Activated naive CD8-positive, alpha-beta T cell (primary cell): ENCODE measurements around the gene SLC22A17.
"Not testable (repeated sequence)": the region's sequence is repeated elsewhere in the genome, so short reads cannot be mapped to it uniquely, and the experiment has no call there.

Source experiments
- H3K27ac Mint-ChIP-seq: one replicate; pipeline ENCODE4 v1.8.0; 2021; ENCODE audit warnings: mixed read lengths
- H3K27me3 Mint-ChIP-seq: one replicate; pipeline ENCODE4 v1.8.0; 2021; ENCODE audit warnings: mixed read lengths
- H3K36me3 Mint-ChIP-seq: one replicate; pipeline ENCODE4 v1.8.0; 2021; ENCODE audit warnings: mixed read lengths
- H3K4me1 Mint-ChIP-seq: one replicate; pipeline ENCODE4 v1.8.0; 2021; ENCODE audit warnings: low read depth, mixed read lengths
- H3K4me3 Mint-ChIP-seq: one replicate; pipeline ENCODE4 v1.8.0; 2021; ENCODE audit warnings: mild to moderate bottlenecking, mixed read lengths
- H3K9me3 Mint-ChIP-seq: one replicate; pipeline ENCODE4 v1.8.0; 2021; ENCODE audit warnings: low read depth, mixed read lengths

Gene SLC22A17

GRCh38 chr14:23352506-23353432 lies at the start of gene SLC22A17:
Gene SLC22A17, minus strand, starts transcription at chr14:23352887.
- H3K27ac Mint-ChIP-seq: no peak within 1 kb of the TSS
- H3K27me3 Mint-ChIP-seq: peaks cover 8% of the 10 kb centered on the region
- H3K4me3 Mint-ChIP-seq: peak within 1 kb of the TSS; percentile 92

GRCh38 chr14:23401291-23401690 lies 48.6 kb upstream of the SLC22A17 start:
- Mint-ChIP-seq H3K9me3 (no peaks in the 10 kb centered on the region), H3K36me3 (no peaks in the 10 kb centered on the region), H3K4me1 (no peaks in the 10 kb centered on the region), H3K27me3 (peaks cover 2% of the 10 kb centered on the region), H3K27ac (no peak overlapping the region), H3K4me3 (no peak overlapping the region)

More at GRCh38 chr14:23352506-23353432, at the start of gene SLC22A17:
- peaks cover 10% of the 10 kb centered on the region for H3K4me1 Mint-ChIP-seq
- peaks cover 2% of the 10 kb centered on the region for H3K36me3 Mint-ChIP-seq
- H3K9me3 Mint-ChIP-seq: no peaks in the 10 kb centered on the region

- not testable (repeated sequence) for H3K27me3 Mint-ChIP-seq, H3K4me3 Mint-ChIP-seq, H3K9me3 Mint-ChIP-seq, H3K27ac Mint-ChIP-seq, H3K36me3 Mint-ChIP-seq, H3K4me1 Mint-ChIP-seq
Observed at GRCh38 chr14:23400496-23401149, 47.9 kb upstream of the SLC22A17 start.

- peaks cover 2% of the 10 kb centered on the region for H3K27me3 Mint-ChIP-seq
- H3K9me3 Mint-ChIP-seq: no peaks in the 10 kb centered on the region
- no peak overlapping the region for H3K27ac Mint-ChIP-seq
- no peaks in the 10 kb centered on the region for H3K36me3 Mint-ChIP-seq
- H3K4me1 Mint-ChIP-seq: no peaks in the 10 kb centered on the region
- H3K4me3 Mint-ChIP-seq: no peak overlapping the region
Observed at GRCh38 chr14:23399591-23399990, 46.9 kb upstream of the SLC22A17 start.

GRCh38 chr14:23399136-23399535 lies 46.4 kb upstream of the SLC22A17 start:
- Mint-ChIP-seq H3K36me3 (no peaks in the 10 kb centered on the region), H3K4me1 (no peaks in the 10 kb centered on the region), H3K27me3 (peaks cover 2% of the 10 kb centered on the region), H3K27ac (no peak overlapping the region), H3K9me3 (no peaks in the 10 kb centered on the region), H3K4me3 (no peak overlapping the region)

GRCh38 chr14:23398348-23398747 lies 45.7 kb upstream of the SLC22A17 start:
- Mint-ChIP-seq H3K9me3 (no peaks in the 10 kb centered on the region), H3K4me3 (no peak overlapping the region), H3K27ac (no peak overlapping the region)

GRCh38 chr14:23396781-23397407 lies 44.2 kb upstream of the SLC22A17 start:
- Mint-ChIP-seq H3K27ac (no peak overlapping the region), H3K9me3 (no peaks in the 10 kb centered on the region), H3K4me3 (no peak overlapping the region)

More at GRCh38 chr14:23398348-23398747, 45.7 kb upstream of the SLC22A17 start:
- Mint-ChIP-seq H3K4me1 (no peaks in the 10 kb centered on the region), H3K36me3 (no peaks in the 10 kb centered on the region), H3K27me3 (peaks cover 2% of the 10 kb centered on the region)

GRCh38 chr14:23396126-23396525 lies 43.4 kb upstream of the SLC22A17 start:
- no peaks in the 10 kb centered on the region for H3K36me3 Mint-ChIP-seq
- H3K27ac Mint-ChIP-seq: no peak overlapping the region

More at GRCh38 chr14:23396781-23397407, 44.2 kb upstream of the SLC22A17 start:
- H3K36me3 Mint-ChIP-seq: no peaks in the 10 kb centered on the region
- H3K4me1 Mint-ChIP-seq: no peaks in the 10 kb centered on the region
- H3K27me3 Mint-ChIP-seq: peaks cover 2% of the 10 kb centered on the region

GRCh38 chr14:23392613-23393012 lies 39.9 kb upstream of the SLC22A17 start:
- no peaks in the 10 kb centered on the region for H3K9me3 Mint-ChIP-seq
- no peak overlapping the region for H3K4me3 Mint-ChIP-seq
- no peaks in the 10 kb centered on the region for H3K27me3 Mint-ChIP-seq
- no peak overlapping the region for H3K27ac Mint-ChIP-seq
- H3K4me1 Mint-ChIP-seq: no peaks in the 10 kb centered on the region
- H3K36me3 Mint-ChIP-seq: no peaks in the 10 kb centered on the region

More at GRCh38 chr14:23396126-23396525, 43.4 kb upstream of the SLC22A17 start:
- peaks cover 2% of the 10 kb centered on the region for H3K27me3 Mint-ChIP-seq
- no peaks in the 10 kb centered on the region for H3K9me3 Mint-ChIP-seq
- H3K4me3 Mint-ChIP-seq: no peak overlapping the region
- no peaks in the 10 kb centered on the region for H3K4me1 Mint-ChIP-seq

GRCh38 chr14:23389871-23390270 lies 37.2 kb upstream of the SLC22A17 start:
- not testable (repeated sequence) for H3K36me3 Mint-ChIP-seq, H3K9me3 Mint-ChIP-seq, H3K27ac Mint-ChIP-seq, H3K27me3 Mint-ChIP-seq, H3K4me3 Mint-ChIP-seq, H3K4me1 Mint-ChIP-seq

- Mint-ChIP-seq H3K9me3 (no peaks in the 10 kb centered on the region), H3K27me3 (no peaks in the 10 kb centered on the region), H3K4me3 (no peak overlapping the region), H3K4me1 (no peaks in the 10 kb centered on the region), H3K36me3 (no peaks in the 10 kb centered on the region), H3K27ac (no peak overlapping the region)
Observed at GRCh38 chr14:23389396-23389795, 36.7 kb upstream of the SLC22A17 start.

- H3K27ac Mint-ChIP-seq: no peak overlapping the region
- no peaks in the 10 kb centered on the region for H3K4me1 Mint-ChIP-seq
- no peaks in the 10 kb centered on the region for H3K36me3 Mint-ChIP-seq
- H3K9me3 Mint-ChIP-seq: no peaks in the 10 kb centered on the region
- no peak overlapping the region for H3K4me3 Mint-ChIP-seq
- H3K27me3 Mint-ChIP-seq: no peaks in the 10 kb centered on the region
Observed at GRCh38 chr14:23388996-23389395, 36.3 kb upstream of the SLC22A17 start.

GRCh38 chr14:23387916-23388882 lies 35.5 kb upstream of the SLC22A17 start:
- Mint-ChIP-seq H3K27me3 (no peaks in the 10 kb centered on the region), H3K36me3 (no peaks in the 10 kb centered on the region), H3K9me3 (no peaks in the 10 kb centered on the region)

GRCh38 chr14:23386999-23387398 lies 34.3 kb upstream of the SLC22A17 start:
- Mint-ChIP-seq H3K9me3 (no peaks in the 10 kb centered on the region), H3K36me3 (no peaks in the 10 kb centered on the region), H3K4me1 (no peaks in the 10 kb centered on the region), H3K27me3 (no peaks in the 10 kb centered on the region), H3K4me3 (no peak overlapping the region), H3K27ac (no peak overlapping the region)

More at GRCh38 chr14:23387916-23388882, 35.5 kb upstream of the SLC22A17 start:
- H3K4me3 Mint-ChIP-seq: no peak overlapping the region
- H3K4me1 Mint-ChIP-seq: no peaks in the 10 kb centered on the region
- H3K27ac Mint-ChIP-seq: no peak overlapping the region
